ENCODE results near the gene AHNAK.

Gene AHNAK

DNA sequence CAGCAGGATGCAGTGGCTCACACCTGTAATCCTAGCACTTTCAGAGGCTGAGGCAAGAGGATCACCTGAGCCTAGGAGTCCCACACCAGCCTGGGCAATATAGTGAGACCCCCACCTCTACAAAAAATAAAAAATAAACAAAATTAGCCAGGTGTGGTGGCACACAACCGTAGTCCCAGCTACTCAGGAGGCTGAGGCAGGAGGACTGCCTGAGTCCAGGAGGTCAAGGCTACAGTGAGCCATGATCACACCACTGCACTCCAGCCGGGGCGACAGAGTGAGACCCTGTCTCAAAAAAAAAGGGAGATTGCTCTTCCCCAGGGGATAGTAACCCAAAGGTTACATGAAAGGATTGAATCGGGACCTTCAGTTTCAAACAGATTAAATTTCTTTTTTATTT is 54.0 kb downstream of the AHNAK start:
- TF ChIP-seq, protein P1, sequence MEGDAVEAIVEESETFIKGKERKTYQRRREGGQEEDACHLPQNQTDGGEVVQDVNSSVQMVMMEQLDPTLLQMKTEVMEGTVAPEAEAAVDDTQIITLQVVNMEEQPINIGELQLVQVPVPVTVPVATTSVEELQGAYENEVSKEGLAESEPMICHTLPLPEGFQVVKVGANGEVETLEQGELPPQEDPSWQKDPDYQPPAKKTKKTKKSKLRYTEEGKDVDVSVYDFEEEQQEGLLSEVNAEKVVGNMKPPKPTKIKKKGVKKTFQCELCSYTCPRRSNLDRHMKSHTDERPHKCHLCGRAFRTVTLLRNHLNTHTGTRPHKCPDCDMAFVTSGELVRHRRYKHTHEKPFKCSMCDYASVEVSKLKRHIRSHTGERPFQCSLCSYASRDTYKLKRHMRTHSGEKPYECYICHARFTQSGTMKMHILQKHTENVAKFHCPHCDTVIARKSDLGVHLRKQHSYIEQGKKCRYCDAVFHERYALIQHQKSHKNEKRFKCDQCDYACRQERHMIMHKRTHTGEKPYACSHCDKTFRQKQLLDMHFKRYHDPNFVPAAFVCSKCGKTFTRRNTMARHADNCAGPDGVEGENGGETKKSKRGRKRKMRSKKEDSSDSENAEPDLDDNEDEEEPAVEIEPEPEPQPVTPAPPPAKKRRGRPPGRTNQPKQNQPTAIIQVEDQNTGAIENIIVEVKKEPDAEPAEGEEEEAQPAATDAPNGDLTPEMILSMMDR (IDR thresholded peaks at IDR 0.05; ENCODE audit: low read length, missing control alignments): no peak
- DNase-seq (ENCODE audit: low read depth): no peak
- H3K4me3 ChIP-seq (replicated peaks; ENCODE audit: low read depth, low read length): no peak overlapping the region

GRCh38 chr11:62491571-62492329 is 54.9 kb downstream of the AHNAK start:
- TF ChIP-seq, protein P1 (IDR thresholded peaks at IDR 0.05; ENCODE audit: low read length, missing control alignments): no peak
- H3K4me3 ChIP-seq (replicated peaks; ENCODE audit: low read depth, low read length): no peak overlapping the region
- DNase-seq (ENCODE audit: low read depth): no peak

GRCh38 chr11:62489204-62489603 is 57.4 kb downstream of the AHNAK start:
- no peak for DNase-seq (ENCODE audit: low read depth)
- no peak overlapping the region for H3K4me3 ChIP-seq (replicated peaks; ENCODE audit: low read depth, low read length)
- TF ChIP-seq, protein P1 (IDR thresholded peaks at IDR 0.05; ENCODE audit: low read length, missing control alignments): no peak

DNA sequence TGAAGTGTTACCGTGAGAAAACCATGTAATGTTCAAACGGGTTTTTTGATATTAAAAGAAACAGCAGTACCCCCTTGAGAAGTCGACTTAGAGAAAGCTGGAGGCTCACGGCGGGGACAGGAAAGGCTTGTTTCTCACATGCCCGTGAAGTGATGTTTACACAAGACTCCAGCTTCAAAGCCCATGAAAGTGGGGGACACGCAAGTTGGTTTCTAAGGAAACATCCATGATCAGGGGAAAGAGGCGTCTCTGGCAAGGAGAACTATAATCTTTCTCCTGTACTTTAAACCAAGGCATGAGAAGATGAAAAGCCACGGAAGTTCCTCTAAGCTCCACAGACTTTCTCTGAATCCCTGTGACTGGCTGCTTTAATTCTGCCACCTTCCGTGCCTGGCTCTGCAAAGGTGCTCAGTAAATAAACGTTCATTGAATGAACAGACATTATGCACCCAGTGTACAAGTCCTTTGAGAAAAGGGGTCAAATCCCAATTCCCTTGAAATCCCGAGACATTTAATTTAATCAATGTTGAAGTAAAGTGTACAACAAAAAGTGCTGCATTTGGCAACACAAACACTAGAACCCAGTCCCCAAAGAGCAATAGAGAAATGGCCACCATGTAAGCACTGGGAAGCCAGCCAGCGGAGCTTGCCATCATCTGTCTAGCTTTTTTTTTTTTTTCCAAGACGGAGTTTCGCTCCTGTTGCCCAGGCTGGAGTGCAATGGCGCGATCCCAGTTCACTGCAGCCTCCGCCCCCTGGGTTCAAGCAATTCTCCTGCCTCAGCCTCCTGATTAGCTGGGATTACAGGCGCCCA is 58.7 kb downstream of the AHNAK start:
- TF ChIP-seq, protein P1 (IDR thresholded peaks at IDR 0.05; ENCODE audit: low read length, missing control alignments): no peak
- DNase-seq (ENCODE audit: low read depth): no peak

GRCh38 chr11:62487136-62487535 is 59.5 kb downstream of the AHNAK start:
- no peak for DNase-seq (ENCODE audit: low read depth)

More for the DNA sequence above, 58.7 kb downstream of the AHNAK start:
- H3K4me3 ChIP-seq (replicated peaks; ENCODE audit: low read depth, low read length): no peak overlapping the region

DNA sequence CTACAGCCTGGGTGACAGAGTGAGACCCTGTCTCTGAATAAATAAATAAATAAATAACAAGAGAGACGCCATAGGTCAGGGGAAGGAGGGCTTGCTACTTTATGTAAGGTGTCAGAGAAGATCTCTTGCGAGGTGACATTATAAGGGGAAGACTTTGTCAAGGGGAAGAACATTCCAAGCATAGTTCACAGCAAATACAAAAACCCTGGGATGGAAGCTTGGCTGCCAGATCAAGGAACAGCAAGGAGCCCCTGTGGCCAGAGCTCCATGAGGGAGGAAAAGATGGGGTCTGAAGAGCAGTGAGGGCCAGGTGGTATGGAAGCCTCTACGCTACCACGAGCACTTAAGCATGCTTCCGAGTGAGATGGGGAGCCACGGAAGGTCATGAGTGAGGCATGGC is 62.3 kb downstream of the AHNAK start:
- no peak for DNase-seq (ENCODE audit: low read depth)
- H3K4me3 ChIP-seq (replicated peaks; ENCODE audit: low read depth, low read length): no peak overlapping the region
- TF ChIP-seq, protein P1 (IDR thresholded peaks at IDR 0.05; ENCODE audit: low read length, missing control alignments): no peak

More at GRCh38 chr11:62487136-62487535, 59.5 kb downstream of the AHNAK start:
- TF ChIP-seq, protein P1 (IDR thresholded peaks at IDR 0.05; ENCODE audit: low read length, missing control alignments): no peak
- no peak overlapping the region for H3K4me3 ChIP-seq (replicated peaks; ENCODE audit: low read depth, low read length)
